Measurements from ENCODE around the gene SMIM9. TPM values are rescaled to one million over a fixed set of nuclear protein-coding genes. Genes with fewer than 3 reads are reported as not detected.

Gene SMIM9
- total RNA-seq, 1 donor from 2014 or later, result not detected

DNA sequence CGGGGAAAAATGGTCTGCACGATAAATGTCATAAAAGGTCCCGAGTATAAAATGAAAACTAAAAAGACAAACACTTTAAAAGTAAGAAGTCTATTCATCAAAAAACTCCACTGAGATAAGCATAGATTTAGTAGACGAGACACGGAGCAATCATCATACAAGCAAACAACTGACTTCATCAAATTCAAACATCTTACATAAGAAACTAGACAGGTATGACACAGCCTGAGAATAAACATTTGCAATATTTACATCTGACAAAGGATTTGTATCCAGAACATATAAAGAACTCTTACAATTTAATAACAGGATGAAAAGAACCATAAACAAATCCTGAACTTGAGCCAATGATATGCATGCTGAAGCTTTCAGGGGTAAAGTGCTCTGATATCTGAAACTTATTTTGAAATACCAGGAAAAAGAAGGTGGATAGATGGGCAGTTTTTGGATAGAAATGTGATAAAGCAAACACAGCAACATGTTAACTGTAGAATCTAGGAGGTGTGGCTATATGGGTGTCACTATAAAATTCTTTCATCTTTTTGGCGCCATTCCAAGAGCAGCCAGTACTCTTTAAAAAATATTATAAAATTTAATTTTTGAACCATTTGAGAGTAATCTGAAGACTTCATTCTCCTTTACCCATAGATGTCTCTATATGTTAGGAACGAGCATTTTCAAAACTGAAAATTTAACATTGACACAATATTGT is 41.2 kb downstream of the SMIM9 start:
- H3K4me3 ChIP-seq (ENCODE audit: low read depth, low read length), result no peak overlapping the region
- no peaks in the 10 kb centered on the region for H3K36me3 ChIP-seq (ENCODE audit: control insufficient read depth, insufficient read depth, low read length)
- FAIRE-seq (no peak), DNase-seq (ENCODE audit: low read depth) (peak; percentile 55)
- TF ChIP-seq, protein P1, sequence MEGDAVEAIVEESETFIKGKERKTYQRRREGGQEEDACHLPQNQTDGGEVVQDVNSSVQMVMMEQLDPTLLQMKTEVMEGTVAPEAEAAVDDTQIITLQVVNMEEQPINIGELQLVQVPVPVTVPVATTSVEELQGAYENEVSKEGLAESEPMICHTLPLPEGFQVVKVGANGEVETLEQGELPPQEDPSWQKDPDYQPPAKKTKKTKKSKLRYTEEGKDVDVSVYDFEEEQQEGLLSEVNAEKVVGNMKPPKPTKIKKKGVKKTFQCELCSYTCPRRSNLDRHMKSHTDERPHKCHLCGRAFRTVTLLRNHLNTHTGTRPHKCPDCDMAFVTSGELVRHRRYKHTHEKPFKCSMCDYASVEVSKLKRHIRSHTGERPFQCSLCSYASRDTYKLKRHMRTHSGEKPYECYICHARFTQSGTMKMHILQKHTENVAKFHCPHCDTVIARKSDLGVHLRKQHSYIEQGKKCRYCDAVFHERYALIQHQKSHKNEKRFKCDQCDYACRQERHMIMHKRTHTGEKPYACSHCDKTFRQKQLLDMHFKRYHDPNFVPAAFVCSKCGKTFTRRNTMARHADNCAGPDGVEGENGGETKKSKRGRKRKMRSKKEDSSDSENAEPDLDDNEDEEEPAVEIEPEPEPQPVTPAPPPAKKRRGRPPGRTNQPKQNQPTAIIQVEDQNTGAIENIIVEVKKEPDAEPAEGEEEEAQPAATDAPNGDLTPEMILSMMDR (IDR thresholded peaks at IDR 0.05; ENCODE audit: insufficient read depth, low read length, severe bottlenecking), result no peak
- H3K27me3 ChIP-seq (ENCODE audit: control insufficient read depth, insufficient read depth, low read length), result no peaks in the 10 kb centered on the region

DNA sequence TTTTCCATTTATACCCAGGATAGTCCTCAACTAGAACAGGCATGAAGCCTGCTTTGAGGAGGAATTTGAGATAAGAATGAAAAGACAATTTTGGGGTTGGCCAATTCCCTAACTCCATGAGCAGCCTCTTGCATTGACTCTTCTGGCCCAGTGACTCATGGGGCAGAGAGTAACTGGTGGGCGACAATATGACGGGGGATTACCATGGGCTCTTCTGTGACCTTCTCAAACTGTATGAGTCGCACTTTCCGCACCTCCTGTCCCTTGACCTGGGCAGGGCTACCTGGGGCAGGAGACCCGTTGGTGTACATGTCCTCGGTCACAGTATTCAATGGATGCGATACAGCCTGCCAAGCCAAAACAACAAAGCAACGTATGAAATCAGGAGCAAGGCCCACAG is 42.5 kb downstream of the SMIM9 start:
- H3K27me3 ChIP-seq (ENCODE audit: control insufficient read depth, insufficient read depth, low read length), result no peaks in the 10 kb centered on the region
- H3K4me3 ChIP-seq (ENCODE audit: low read depth, low read length), result no peak overlapping the region
- no peaks in the 10 kb centered on the region for H3K36me3 ChIP-seq (ENCODE audit: control insufficient read depth, insufficient read depth, low read length)
- DNase-seq (ENCODE audit: low read depth) (no peak), FAIRE-seq (no peak)
- TF ChIP-seq, protein P1 (IDR thresholded peaks at IDR 0.05; ENCODE audit: insufficient read depth, low read length, severe bottlenecking), result no peak

DNA sequence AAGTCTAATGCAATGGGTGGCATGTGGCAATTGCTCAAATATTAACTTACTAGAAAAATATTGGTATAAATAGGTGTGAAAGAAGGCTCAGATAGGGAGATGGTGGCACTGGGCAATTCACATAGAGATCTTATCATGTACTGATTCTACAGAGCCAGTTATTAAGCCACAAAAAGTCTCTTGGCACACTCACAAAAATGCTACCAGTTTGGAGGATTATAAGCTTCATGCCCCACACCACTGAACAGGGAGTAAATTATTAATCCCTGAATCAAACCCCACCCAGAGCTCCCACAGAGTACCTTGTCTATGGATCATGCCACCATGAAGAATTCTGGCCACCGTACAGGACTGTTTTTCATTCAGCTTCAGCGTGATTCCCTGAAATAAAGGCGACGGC is 43.0 kb downstream of the SMIM9 start:
- H3K4me3 ChIP-seq (ENCODE audit: low read depth, low read length), result no peak overlapping the region
- TF ChIP-seq, protein P1 (IDR thresholded peaks at IDR 0.05; ENCODE audit: insufficient read depth, low read length, severe bottlenecking), result no peak
- DNase-seq (ENCODE audit: low read depth) (no peak), FAIRE-seq (no peak)
- no peaks in the 10 kb centered on the region for H3K27me3 ChIP-seq (ENCODE audit: control insufficient read depth, insufficient read depth, low read length)
- H3K36me3 ChIP-seq (ENCODE audit: control insufficient read depth, insufficient read depth, low read length), result no peaks in the 10 kb centered on the region

DNA sequence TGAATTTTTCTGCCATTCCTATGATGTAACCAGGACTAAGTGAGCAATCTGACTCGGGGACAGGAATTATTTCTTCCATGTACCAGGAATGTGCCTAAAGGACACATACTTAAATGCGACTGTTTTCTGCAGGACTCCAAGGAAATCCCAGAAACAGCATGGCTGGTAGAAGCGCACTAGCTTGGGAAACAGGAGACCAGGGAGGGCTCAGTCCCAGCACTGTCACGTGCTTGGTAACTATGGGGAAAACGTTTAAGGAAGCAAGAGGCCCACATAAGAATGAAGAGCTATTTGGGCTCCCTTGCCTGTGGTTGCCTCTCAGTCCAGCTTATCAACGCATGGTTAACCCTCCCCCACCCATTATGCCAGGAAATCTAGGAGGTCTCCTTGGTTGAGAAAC is 48.7 kb downstream of the SMIM9 start:
- no peak overlapping the region for H3K4me3 ChIP-seq (ENCODE audit: low read depth, low read length)
- TF ChIP-seq, protein P1 (IDR thresholded peaks at IDR 0.05; ENCODE audit: insufficient read depth, low read length, severe bottlenecking), result no peak
- FAIRE-seq (no peak), DNase-seq (ENCODE audit: low read depth) (no peak)
- H3K27me3 ChIP-seq (ENCODE audit: control insufficient read depth, insufficient read depth, low read length), result no peaks in the 10 kb centered on the region
- H3K36me3 ChIP-seq (ENCODE audit: control insufficient read depth, insufficient read depth, low read length), result no peaks in the 10 kb centered on the region

DNA sequence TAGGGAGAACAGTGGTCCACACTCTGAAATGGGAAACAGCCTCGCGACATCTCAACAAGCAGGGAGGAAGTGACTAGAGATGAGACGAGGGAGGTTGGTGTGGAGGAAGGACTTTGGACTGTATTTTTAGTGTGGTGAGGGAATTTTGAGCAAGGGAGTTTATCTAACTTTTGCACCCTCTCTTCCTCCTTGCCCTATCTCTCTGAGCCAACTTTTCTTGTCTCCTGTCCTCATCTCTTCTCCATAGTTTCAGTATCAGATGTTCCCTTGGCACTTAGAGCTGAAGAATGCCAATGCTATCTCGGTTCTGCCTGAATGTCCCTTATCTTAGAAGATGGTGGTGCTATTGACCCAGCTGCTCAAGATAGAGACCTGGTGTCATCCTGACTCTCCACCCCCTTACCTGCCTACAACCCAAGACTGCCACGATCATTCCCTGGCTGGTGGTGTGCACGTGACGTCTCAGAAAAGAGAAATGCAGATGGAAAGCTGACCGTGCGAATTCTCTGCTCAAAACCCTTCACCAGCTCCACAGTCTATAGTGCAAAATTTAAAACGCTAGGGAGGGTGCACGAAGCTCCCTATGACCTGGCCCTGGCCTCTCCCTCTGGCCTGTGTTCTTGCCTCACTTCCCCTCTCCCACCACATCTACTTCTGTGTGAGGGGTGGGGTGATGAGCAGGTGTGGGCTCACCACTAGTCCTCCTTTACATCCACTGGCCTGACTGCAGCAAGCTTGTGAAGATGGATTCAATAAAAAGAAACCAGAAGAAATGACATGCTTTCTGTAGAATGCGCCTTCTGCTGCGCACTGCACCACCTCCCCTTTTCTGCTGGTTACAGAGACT is 50.1 kb downstream of the SMIM9 start:
- TF ChIP-seq, protein P1 (IDR thresholded peaks at IDR 0.05; ENCODE audit: insufficient read depth, low read length, severe bottlenecking), result no peak
- Histone ChIP-seq H3K4me3 (ENCODE audit: low read depth, low read length) (no peak overlapping the region), H3K27me3 (ENCODE audit: control insufficient read depth, insufficient read depth, low read length) (no peaks in the 10 kb centered on the region), H3K36me3 (ENCODE audit: control insufficient read depth, insufficient read depth, low read length) (no peaks in the 10 kb centered on the region)
- DNase-seq (ENCODE audit: low read depth), result no peak
- no peak for FAIRE-seq

Data from bronchial epithelial cell (primary cell).